Mucosa of stomach (tissue), 1 donor: ENCODE data around the gene LMO2.

Source experiments
- H3K27me3 ChIP-seq: one replicate; pipeline ENCODE4 v1.7.0; 2013; ENCODE audit warnings: mild to moderate bottlenecking, low read length; ENCODE audit not compliant: control insufficient read depth, insufficient read depth
- H3K36me3 ChIP-seq: one replicate; pipeline ENCODE4 v1.7.0; 2013; ENCODE audit warnings: low read length; ENCODE audit not compliant: control insufficient read depth, insufficient read depth
- H3K4me1 ChIP-seq: one replicate; pipeline ENCODE4 v1.7.0; 2013; ENCODE audit warnings: mild to moderate bottlenecking, low read length; ENCODE audit not compliant: control insufficient read depth, insufficient read depth
- H3K4me3 ChIP-seq: one replicate; pipeline ENCODE4 v1.7.0; 2013; ENCODE audit warnings: low read length
- H3K9ac ChIP-seq: one replicate; pipeline ENCODE4 v1.7.0; 2013; ENCODE audit warnings: mild to moderate bottlenecking, low read length, moderate library complexity
- H3K9me3 ChIP-seq: one replicate; pipeline ENCODE4 v1.7.0; 2013; ENCODE audit warnings: mild to moderate bottlenecking, low read length, moderate library complexity; ENCODE audit not compliant: control insufficient read depth
- donor health status: Pancreatic carcinoma.

The LMO2 gene

DNA sequence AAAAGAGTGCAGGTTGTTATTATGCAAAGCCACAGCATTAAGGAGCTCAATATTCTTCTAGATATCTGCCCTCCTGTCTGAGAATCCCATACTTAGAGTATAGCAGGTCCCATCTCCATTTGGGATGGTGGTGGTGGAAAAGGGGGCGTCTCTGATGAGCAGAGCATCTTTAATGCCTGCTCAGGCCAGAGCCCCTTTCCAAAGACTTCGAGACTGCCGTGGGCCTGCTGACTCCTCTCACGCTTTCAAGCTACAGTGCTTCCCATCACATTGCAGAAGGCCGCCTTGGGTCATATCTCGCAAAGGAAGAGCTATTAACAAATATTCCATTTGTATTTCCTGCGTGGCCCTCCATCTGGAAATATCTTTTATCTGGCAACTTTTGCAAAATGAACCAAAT, 10.9 kb downstream of the LMO2 start:
- Histone ChIP-seq H3K9ac (no peak overlapping the region), H3K36me3 (no peaks in the 10 kb centered on the region), H3K4me1 (no peaks in the 10 kb centered on the region), H3K4me3 (no peak overlapping the region), H3K9me3 (no peaks in the 10 kb centered on the region), H3K27me3 (no peaks in the 10 kb centered on the region)

GRCh38 chr11:33879375-33879774, 12.5 kb downstream of the LMO2 start:
- no peaks in the 10 kb centered on the region for H3K36me3 ChIP-seq
- no peaks in the 10 kb centered on the region for H3K9me3 ChIP-seq
- no peak overlapping the region for H3K9ac ChIP-seq
- H3K4me3 ChIP-seq: no peak overlapping the region
- H3K27me3 ChIP-seq: no peaks in the 10 kb centered on the region
- H3K4me1 ChIP-seq: no peaks in the 10 kb centered on the region

DNA sequence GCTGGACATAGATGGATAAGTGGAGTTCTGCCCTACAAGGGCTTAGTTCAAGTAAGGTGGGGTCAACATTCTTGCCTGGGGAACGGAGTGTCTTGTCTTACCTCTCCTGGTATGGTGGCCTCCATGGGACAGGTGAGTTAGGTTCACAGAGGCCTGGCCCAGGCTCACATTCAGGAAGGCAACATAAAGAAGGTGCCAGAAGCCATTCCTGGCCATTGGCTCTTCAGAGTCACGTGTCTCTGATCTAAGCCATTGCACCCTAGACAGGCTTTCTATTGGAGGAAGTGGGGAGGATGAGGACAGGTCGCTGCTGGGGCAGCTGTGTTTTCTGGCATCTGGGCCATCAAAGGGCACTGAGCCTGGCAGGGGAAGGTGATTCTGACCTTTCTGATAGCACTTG, 14.8 kb downstream of the LMO2 start:
- Histone ChIP-seq H3K9ac (no peak overlapping the region), H3K9me3 (no peaks in the 10 kb centered on the region), H3K36me3 (no peaks in the 10 kb centered on the region), H3K27me3 (no peaks in the 10 kb centered on the region), H3K4me1 (no peaks in the 10 kb centered on the region), H3K4me3 (no peak overlapping the region)

- Histone ChIP-seq H3K4me1 (no peaks in the 10 kb centered on the region), H3K4me3 (no peak overlapping the region), H3K27me3 (peaks cover 3% of the 10 kb centered on the region), H3K36me3 (no peaks in the 10 kb centered on the region), H3K9ac (no peak overlapping the region), H3K9me3 (no peaks in the 10 kb centered on the region)
These were observed 16.1 kb downstream of the LMO2 start for GRCh38 chr11:33875621-33876294.

- Histone ChIP-seq H3K9me3 (no peaks in the 10 kb centered on the region), H3K27me3 (peaks cover 10% of the 10 kb centered on the region), H3K4me1 (peaks cover 4% of the 10 kb centered on the region), H3K4me3 (no peak overlapping the region), H3K9ac (no peak overlapping the region), H3K36me3 (no peaks in the 10 kb centered on the region)
These were observed 16.9 kb downstream of the LMO2 start for GRCh38 chr11:33874910-33875490.

GRCh38 chr11:33874433-33874832, 17.4 kb downstream of the LMO2 start:
- Histone ChIP-seq H3K27me3 (peaks cover 12% of the 10 kb centered on the region), H3K4me1 (peaks cover 6% of the 10 kb centered on the region), H3K9ac (no peak overlapping the region), H3K4me3 (no peak overlapping the region), H3K36me3 (no peaks in the 10 kb centered on the region), H3K9me3 (no peaks in the 10 kb centered on the region)

DNA sequence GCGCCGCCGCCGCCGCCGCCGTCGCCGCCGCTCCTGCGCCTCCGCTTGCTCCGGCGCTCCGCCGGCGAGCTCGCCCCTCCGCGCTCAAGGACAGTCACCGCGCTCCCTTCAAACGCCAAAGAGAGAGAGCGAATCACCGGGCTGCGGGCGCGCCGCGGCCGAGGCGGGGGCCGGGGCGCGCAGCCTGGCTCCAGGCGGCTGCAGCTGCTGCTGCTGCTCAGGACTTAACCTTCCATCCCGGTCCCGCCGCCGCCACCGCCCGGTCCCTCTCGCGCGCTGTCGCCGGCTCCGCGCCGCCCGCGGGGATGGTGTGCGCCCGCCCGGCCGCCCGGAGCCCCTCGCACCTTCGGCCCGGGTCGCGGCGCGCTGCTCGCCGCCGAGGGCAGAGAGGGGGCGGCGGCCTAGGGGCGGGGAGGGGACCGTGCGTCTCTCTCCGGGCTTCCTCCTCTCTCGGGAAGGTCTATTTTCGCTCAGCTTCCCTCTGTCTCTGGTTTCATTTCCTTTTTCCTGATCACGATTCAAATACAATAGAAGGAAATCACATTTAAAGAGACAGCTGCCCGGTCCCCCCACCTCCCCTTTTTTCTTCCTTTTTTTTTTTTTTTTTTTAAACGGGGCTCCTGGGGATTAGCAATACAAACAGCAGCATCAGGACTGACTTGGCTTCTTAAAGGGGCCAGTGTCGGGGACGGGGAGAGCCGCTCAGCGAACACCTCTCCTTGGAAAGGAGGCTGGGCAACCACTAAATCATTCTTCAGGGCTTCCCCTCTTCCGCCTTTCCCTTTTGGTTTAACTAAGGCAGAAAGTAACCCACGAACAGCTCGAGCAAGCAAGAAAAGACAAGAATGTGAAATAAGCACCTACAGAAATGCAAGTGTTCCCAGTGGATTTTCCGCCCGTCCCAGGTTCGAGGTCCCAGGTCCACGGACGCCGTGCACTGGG, 22.1 kb downstream of the LMO2 start:
- H3K36me3 ChIP-seq: no peaks in the 10 kb centered on the region
- peaks cover 26% of the 10 kb centered on the region for H3K27me3 ChIP-seq
- no peaks in the 10 kb centered on the region for H3K9me3 ChIP-seq
- no peak overlapping the region for H3K4me3 ChIP-seq
- peaks cover 8% of the 10 kb centered on the region for H3K4me1 ChIP-seq
- peak overlapping the region; percentile 15 for H3K9ac ChIP-seq

DNA sequence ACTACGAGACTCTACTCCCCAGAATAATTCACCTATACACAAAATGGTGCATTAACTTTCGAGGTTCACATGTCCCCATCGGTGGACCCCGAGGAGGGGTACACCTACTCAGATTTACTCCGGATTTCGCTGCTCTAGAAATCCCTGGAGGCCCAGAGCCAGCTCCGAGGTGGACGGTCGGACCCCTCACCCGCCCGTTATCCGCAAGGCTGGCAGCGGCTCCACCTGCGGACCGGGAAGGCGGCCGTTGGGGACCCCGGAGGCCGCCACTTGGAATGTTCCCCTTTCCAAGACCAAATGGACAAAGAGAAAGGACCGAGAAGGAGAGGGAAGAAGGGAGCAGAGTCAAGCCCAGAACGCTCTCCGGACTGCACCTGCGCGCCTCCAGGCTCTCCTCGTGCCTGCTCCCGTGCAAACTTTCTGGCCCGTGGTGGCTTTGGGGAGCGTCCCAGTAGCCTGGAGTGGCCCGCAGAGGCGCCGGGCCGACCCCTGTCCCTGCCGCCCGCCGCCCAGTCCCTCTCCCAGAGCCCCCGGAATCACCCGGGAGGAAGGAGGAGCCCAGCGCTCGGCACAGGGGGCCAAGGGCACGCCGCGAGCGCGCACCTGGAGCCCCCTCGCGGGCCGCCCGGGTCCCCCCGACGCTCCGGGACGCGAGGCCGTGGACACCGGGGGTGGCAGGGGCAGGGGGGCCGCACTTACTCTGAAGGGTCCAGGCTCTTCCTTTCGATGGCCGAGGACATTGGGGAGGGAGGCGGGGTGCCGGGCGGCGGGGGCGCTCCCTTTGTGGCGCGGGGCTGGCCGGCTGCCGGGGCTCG, 23.0 kb downstream of the LMO2 start:
- H3K27me3 ChIP-seq: peaks cover 30% of the 10 kb centered on the region
- H3K9me3 ChIP-seq: no peaks in the 10 kb centered on the region
- peaks cover 8% of the 10 kb centered on the region for H3K4me1 ChIP-seq
- H3K9ac ChIP-seq: peak overlapping the region; percentile 18
- H3K4me3 ChIP-seq: peak overlapping the region; percentile 6
- H3K36me3 ChIP-seq: no peaks in the 10 kb centered on the region

GRCh38 chr11:33867996-33868646, 23.8 kb downstream of the LMO2 start:
- no peaks in the 10 kb centered on the region for H3K36me3 ChIP-seq
- H3K27me3 ChIP-seq: peaks cover 30% of the 10 kb centered on the region
- H3K4me1 ChIP-seq: peaks cover 8% of the 10 kb centered on the region
- H3K9ac ChIP-seq: peak overlapping the region; percentile 18
- H3K4me3 ChIP-seq: no peak overlapping the region
- H3K9me3 ChIP-seq: no peaks in the 10 kb centered on the region

DNA sequence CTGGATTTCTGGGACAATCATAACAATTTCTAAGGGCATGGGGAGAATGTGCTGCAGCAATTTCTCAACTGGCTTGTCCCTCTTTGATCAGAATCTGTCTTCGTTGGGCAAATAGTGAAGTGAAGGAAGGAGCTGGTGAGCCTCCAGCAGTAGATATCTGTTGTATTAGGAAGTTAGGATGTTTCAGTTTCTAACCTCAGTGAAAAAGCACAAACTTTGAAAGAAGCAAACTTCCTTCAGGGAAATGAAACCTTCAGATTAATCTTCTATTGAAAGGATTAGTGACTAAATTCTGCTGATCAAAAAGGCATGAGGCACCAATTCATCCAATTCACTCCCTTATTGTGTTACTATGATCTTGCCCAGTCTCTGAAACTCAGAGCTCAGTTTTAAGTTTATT, 24.3 kb downstream of the LMO2 start:
- Histone ChIP-seq H3K9me3 (no peaks in the 10 kb centered on the region), H3K4me1 (peaks cover 8% of the 10 kb centered on the region), H3K4me3 (no peak overlapping the region), H3K9ac (no peak overlapping the region), H3K36me3 (no peaks in the 10 kb centered on the region), H3K27me3 (peaks cover 30% of the 10 kb centered on the region)

DNA sequence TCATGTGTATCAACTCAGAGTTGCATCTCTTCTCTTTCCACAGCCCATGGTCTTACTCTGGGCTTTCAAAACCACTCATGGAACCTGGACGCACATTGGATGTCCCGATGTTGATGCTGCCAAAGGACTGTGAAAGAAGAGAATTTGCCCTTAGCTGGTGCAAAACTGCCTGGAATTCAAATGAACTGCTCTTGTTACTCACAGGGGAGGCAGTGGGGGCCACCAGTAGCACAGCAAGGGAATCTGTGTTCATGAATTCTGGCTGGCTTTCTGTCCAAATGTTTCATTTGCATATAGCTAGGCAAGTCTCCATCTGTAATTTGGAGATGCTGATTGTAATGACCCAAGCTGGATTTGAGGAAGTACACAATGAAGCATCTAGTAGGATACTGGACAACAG, 24.9 kb downstream of the LMO2 start:
- no peak overlapping the region for H3K9ac ChIP-seq
- no peak overlapping the region for H3K4me3 ChIP-seq
- no peaks in the 10 kb centered on the region for H3K9me3 ChIP-seq
- peaks cover 30% of the 10 kb centered on the region for H3K27me3 ChIP-seq
- peaks cover 8% of the 10 kb centered on the region for H3K4me1 ChIP-seq
- H3K36me3 ChIP-seq: no peaks in the 10 kb centered on the region
